ENCODE measurements around the gene RRP36. TPM values are rescaled to one million over a fixed set of nuclear protein-coding genes. Genes with fewer than 3 reads are reported as not detected.

The RRP36 gene
- polyA plus RNA-seq, 1 of the 3 experiments (the other 2 are of a cell fraction): 60.5 TPM

GRCh38 chr6:43053545-43054205 is 32.3 kb downstream of the RRP36 start, which contains the start of gene CUL7:
Gene CUL7, minus strand, starts transcription at chr6:43053851. Its CDS starts 1,063 bp downstream, at chr6:43052788.
- POLR2A ChIA-PET: interaction anchor here (0.6 to 2.5 kb wide), 18 partner anchors 11 to 521 kb away, joined by 3 to 8 read pairs (median 4); partner anchors contain the start of genes CNPY3, KLHDC3, MEA1 and PPP2R5D
- no peaks in the 10 kb centered on the region for H4K20me1 ChIP-seq (ENCODE audit: insufficient read depth)
- DNase-seq: peak; percentile 98
- peak within 1 kb of the TSS; percentile 87 to 88 for H3K27ac ChIP-seq (ENCODE audit: low read depth in 2 of 2, low read length in 1 of 2)
- H3K27me3 ChIP-seq (ENCODE audit: insufficient read depth): no peaks in the 10 kb centered on the region
- H3F3A ChIP-seq (replicated peaks; ENCODE audit: insufficient read depth): peaks cover 11% of the 10 kb centered on the region
- H3K4me1 ChIP-seq (ENCODE audit: control insufficient read depth in 1 of 2, insufficient read depth in 2 of 2, low read depth in 1 of 2, low read length in 1 of 2): peaks cover 11 to 32% of the 10 kb centered on the region in 2 experiments
- 2% methylated on average over 24 of the region's 45 CpGs for WGBS (ENCODE audit: low lambda C conversion rate)
- peaks cover 11 to 37% of the 10 kb centered on the region in 2 experiments for H3K36me3 ChIP-seq (replicated peaks in 1 of 2; ENCODE audit: control insufficient read depth in 1 of 2, insufficient read depth in 2 of 2, low read length in 1 of 2)
- peak within 1 kb of the TSS; percentile 98 for H3K9ac ChIP-seq
- H3K4me2 ChIP-seq: peak within 1 kb of the TSS; percentile 99
- H3K79me2 ChIP-seq (ENCODE audit: insufficient read depth): peaks cover 62% of the 10 kb centered on the region
- 0 out of 2 replicates have a peak within 1 kb of the TSS, but pooled peaks have one; percentile 1 for H2AFZ ChIP-seq (ENCODE audit: low read depth)
- peak; percentile 47; the same call in 1 of the 2 replicates for TF ChIP-seq YY1 (IDR thresholded peaks at IDR 0.05; ENCODE audit: low read depth)
- no peak for TF ChIP-seq JUND (IDR thresholded peaks at IDR 0.05)
- 0 out of 2 replicates have a peak, but pooled peaks have one; percentile 11 for TF ChIP-seq RCOR1 (IDR thresholded peaks at IDR 0.05; ENCODE audit: low read length)
- peak; percentile 83; the same call in 1 of the 2 replicates for TF ChIP-seq MXI1 (IDR thresholded peaks at IDR 0.05; ENCODE audit: low read depth, low read length)
- TF ChIP-seq REST (IDR thresholded peaks at IDR 0.05; ENCODE audit: low read depth, low read length): 0 out of 2 replicates have a peak, but pooled peaks have one; percentile 26
- peak; percentile 36; the same call in 1 of the 2 replicates for TF ChIP-seq NFIC (IDR thresholded peaks at IDR 0.05; ENCODE audit: borderline replicate concordance)
- TF ChIP-seq SIN3A (IDR thresholded peaks at IDR 0.05; ENCODE audit: borderline replicate concordance, low read depth, low read length): peak; percentile 88
- TF ChIP-seq CTCF (IDR thresholded peaks at IDR 0.05): no peak; the same call in 1 of the 2 replicates
- TF ChIP-seq GABPA (IDR thresholded peaks at IDR 0.05; ENCODE audit: low read depth): peak; percentile 87
- TF ChIP-seq GATA2 (CRISPR knock-in tag; IDR thresholded peaks at IDR 0.05): no peak
- peak; percentile 70 for TF ChIP-seq PBX3 (IDR thresholded peaks at IDR 0.05)
- TF ChIP-seq USF2 (IDR thresholded peaks at IDR 0.05; ENCODE audit: borderline replicate concordance, low read depth, low read length): 0 out of 2 replicates have a peak, but pooled peaks have one; percentile 8
- no peak for TF ChIP-seq TEAD4 (IDR thresholded peaks at IDR 0.05; ENCODE audit: borderline replicate concordance, insufficient read depth)
- no peak for TF ChIP-seq FOSL2 (IDR thresholded peaks at IDR 0.05; ENCODE audit: borderline replicate concordance, low read depth)
- TF ChIP-seq RFX5 (IDR thresholded peaks at IDR 0.05; ENCODE audit: low read length): peak; percentile 59; the same call in 1 of the 2 replicates
- peak; percentile 60; the same call in 1 of the 2 replicates for TF ChIP-seq USF1 (IDR thresholded peaks at IDR 0.05; ENCODE audit: borderline replicate concordance, low read depth)
- TF ChIP-seq TAF1 (IDR thresholded peaks at IDR 0.05; ENCODE audit: borderline replicate concordance, low read depth, low read length): peak; percentile 81
- peak; percentile 93 for TF ChIP-seq POLR2AphosphoS5 (IDR thresholded peaks at IDR 0.05; ENCODE audit: low read depth, low read length)
- TF ChIP-seq CHD2 (IDR thresholded peaks at IDR 0.05; ENCODE audit: low read length, partially characterized antibody): peak; percentile 75
- peak; percentile 87 for TF ChIP-seq MAX (IDR thresholded peaks at IDR 0.05; ENCODE audit: low read depth)
- peak; percentile 75 for TF ChIP-seq ELF1 (IDR thresholded peaks at IDR 0.05)
- CTCF ChIA-PET: interaction anchor here (0.9 to 1.7 kb wide), 6 partner anchors 9 to 90 kb away, joined by 3 to 8 read pairs (median 4); no protein-coding TSS in a partner anchor
- no peaks in the 10 kb centered on the region for H3K9me2 ChIP-seq
- H3K4me3 ChIP-seq (ENCODE audit: low read depth in 2 of 2, low read length in 1 of 2): peak within 1 kb of the TSS; percentile 78 to 95
- H3K9me3 ChIP-seq: no peaks in the 10 kb centered on the region

Data from SK-N-SH (cell line).